22Rv1 (cell line): ENCODE data around the gene KRT27.
"Not testable (repeated sequence)": the region's sequence is repeated elsewhere in the genome, so short reads cannot be mapped to it uniquely, and the experiment has no call there.

Source experiments
- H3K27ac ChIP-seq: fragments of 450-650 bp; 2 replicates; pipeline ENCODE4 v1.5.1; 2017
- CTCF ChIP-seq: fragments of 450-650 bp; IDR thresholded peaks from 2 replicates; pipeline ENCODE4 v1.5.1; 2017; ENCODE audit warnings: mild to moderate bottlenecking
- ZFX ChIP-seq: fragments of 450-650 bp; IDR thresholded peaks from 2 replicates; pipeline ENCODE4 v1.6.1; 2017; ENCODE audit warnings: antibody characterized with exemption, borderline replicate concordance

Gene KRT27

GRCh38 chr17:40817103-40817682, 34.8 kb upstream of the KRT27 start:
- TF ChIP-seq ZFX (no peak), CTCF (no peak)
- no peak overlapping the region for H3K27ac ChIP-seq

GRCh38 chr17:40816569-40816968, 34.2 kb upstream of the KRT27 start:
- H3K27ac ChIP-seq = no peak overlapping the region
- TF ChIP-seq ZFX = no peak

GRCh38 chr17:40815381-40815780, 33.0 kb upstream of the KRT27 start:
- no peak overlapping the region for H3K27ac ChIP-seq
- TF ChIP-seq ZFX = no peak
- no peak for TF ChIP-seq CTCF

GRCh38 chr17:40814657-40815056, 32.3 kb upstream of the KRT27 start:
- not testable (repeated sequence) for H3K27ac ChIP-seq

GRCh38 chr17:40813804-40814203, 31.5 kb upstream of the KRT27 start:
- H3K27ac ChIP-seq = no peak overlapping the region
- no peak for TF ChIP-seq CTCF
- TF ChIP-seq ZFX = no peak

GRCh38 chr17:40812639-40813038, 30.3 kb upstream of the KRT27 start:
- no peak for TF ChIP-seq CTCF
- TF ChIP-seq ZFX = no peak

GRCh38 chr17:40810494-40810893, 28.1 kb upstream of the KRT27 start:
- no peak overlapping the region for H3K27ac ChIP-seq
- TF ChIP-seq ZFX = no peak
- no peak for TF ChIP-seq CTCF

More at GRCh38 chr17:40812639-40813038, 30.3 kb upstream of the KRT27 start:
- no peak overlapping the region for H3K27ac ChIP-seq

- H3K27ac ChIP-seq = no peak overlapping the region
Observed at GRCh38 chr17:40809721-40810421, 27.5 kb upstream of the KRT27 start.

More at GRCh38 chr17:40809721-40810421, 27.5 kb upstream of the KRT27 start:
- TF ChIP-seq ZFX (no peak), CTCF (no peak)
